Fibroblast of lung (primary cell): ENCODE data around the gene ATG9A. TPM values are rescaled to one million over a fixed set of nuclear protein-coding genes. Genes with fewer than 3 reads are reported as not detected.

Source experiments
- DNase-seq, 2 donors: peaks; one replicate each; pipeline versions ENCODE4 v3.0.0 to v3.0.0-alpha.2; 2010; ENCODE audit warnings: low read depth in 2 of 2
- H2AFZ ChIP-seq: 2 replicates; pipeline ENCODE4 v1.5.1; 2012; ENCODE audit warnings: low read length, control low read depth, inconsistent platforms
- H3K27ac ChIP-seq: 2 replicates; pipeline ENCODE4 v1.5.1; 2011; ENCODE audit warnings: low read length, control low read depth; ENCODE audit not compliant: insufficient read depth
- H3K27me3 ChIP-seq: 2 replicates; pipeline ENCODE4 v1.5.1; 2011; ENCODE audit warnings: mild to moderate bottlenecking, low read length; ENCODE audit not compliant: control insufficient read depth, insufficient read depth
- H3K36me3 ChIP-seq: 2 replicates; pipeline ENCODE4 v1.5.1; 2011; ENCODE audit warnings: low read length; ENCODE audit not compliant: control insufficient read depth, insufficient read depth
- H3K4me1 ChIP-seq: 2 replicates; pipeline ENCODE4 v1.5.1; 2011; ENCODE audit warnings: low read length; ENCODE audit not compliant: control insufficient read depth, insufficient read depth; ENCODE audit errors: extremely low read depth
- H3K4me2 ChIP-seq: 2 replicates; pipeline ENCODE4 v1.5.1; 2011; ENCODE audit warnings: low read length, control low read depth; ENCODE audit not compliant: insufficient read depth; ENCODE audit errors: extremely low read depth
- H3K4me3 ChIP-seq, 4 experiments: fragments of 200-600 bp in 1 of 4; sonication (generic) in 1 of 4; replicated peaks in 1 of 4; 2 replicates each; pipeline ENCODE4 v1.5.1; 2011 to 2016; ENCODE audit warnings: low read length in 4 of 4, low read depth in 3 of 4, mild to moderate bottlenecking in 3 of 4, control low read depth in 2 of 4, inconsistent platforms in 1 of 4, mixed read lengths in 1 of 4; ENCODE audit not compliant: insufficient read depth in 1 of 4; ENCODE audit errors: control extremely low read depth in 1 of 4
- H3K79me2 ChIP-seq: 2 replicates; pipeline ENCODE4 v1.5.1; 2012; ENCODE audit warnings: mild to moderate bottlenecking, low read length, inconsistent platforms; ENCODE audit not compliant: control insufficient read depth, insufficient read depth
- H3K9ac ChIP-seq: 2 replicates; pipeline ENCODE4 v1.5.1; 2011; ENCODE audit warnings: mild to moderate bottlenecking, low read length, control low read depth; ENCODE audit not compliant: insufficient read depth
- H3K9me3 ChIP-seq: 2 replicates; pipeline ENCODE4 v1.5.1; 2012; ENCODE audit warnings: low read depth, low read length; ENCODE audit not compliant: control insufficient read depth, insufficient read depth
- H4K20me1 ChIP-seq: 2 replicates; pipeline ENCODE4 v1.5.1; 2011; ENCODE audit warnings: low read length; ENCODE audit not compliant: control insufficient read depth, insufficient read depth; ENCODE audit errors: extremely low read depth
- EZH2 ChIP-seq: IDR thresholded peaks from 2 replicates; pipeline ENCODE4 v1.5.1; 2012; ENCODE audit warnings: low read length, control low read depth, mild to moderate bottlenecking; ENCODE audit errors: missing control alignments
- polyA plus RNA-seq, 2 donors: library from polyadenylated mRNA; depleted of rRNA in 1 of 2; stranded (reverse) in 1 of 2; unstranded in 1 of 2; fragments of >200 nt; gene quantifications; 2 replicates each; pipeline ENCODE4 v1.2.1, GENCODE V29; 2011 to 2012; ENCODE audit warnings: missing spikeins in 1 of 2
- total RNA-seq: library from RNA; depleted of rRNA; stranded (reverse); fragments of >200 nt; gene quantifications from 2 replicates; pipeline ENCODE4 v1.2.1, GENCODE V29; 2014
- TF ChIP-seq, protein P1 (sequence below), 2 donors: IDR thresholded peaks in 1 of 2; conservative IDR thresholded peaks in 1 of 2; 1 replicate in 1 of 2; 2 replicates in 1 of 2; pipeline ENCODE4 v1.5.1; 2011 to 2012; ENCODE audit warnings: low read length in 2 of 2, control low read depth in 1 of 2, inconsistent platforms in 1 of 2, low read depth in 1 of 2, mild to moderate bottlenecking in 1 of 2

ATG9A gene
- total and polyA plus RNA-seq, 2 donors (not counting 1 experiment from before 2014, with no cell fraction given), result 47.2 to 68.2 TPM

DNA sequence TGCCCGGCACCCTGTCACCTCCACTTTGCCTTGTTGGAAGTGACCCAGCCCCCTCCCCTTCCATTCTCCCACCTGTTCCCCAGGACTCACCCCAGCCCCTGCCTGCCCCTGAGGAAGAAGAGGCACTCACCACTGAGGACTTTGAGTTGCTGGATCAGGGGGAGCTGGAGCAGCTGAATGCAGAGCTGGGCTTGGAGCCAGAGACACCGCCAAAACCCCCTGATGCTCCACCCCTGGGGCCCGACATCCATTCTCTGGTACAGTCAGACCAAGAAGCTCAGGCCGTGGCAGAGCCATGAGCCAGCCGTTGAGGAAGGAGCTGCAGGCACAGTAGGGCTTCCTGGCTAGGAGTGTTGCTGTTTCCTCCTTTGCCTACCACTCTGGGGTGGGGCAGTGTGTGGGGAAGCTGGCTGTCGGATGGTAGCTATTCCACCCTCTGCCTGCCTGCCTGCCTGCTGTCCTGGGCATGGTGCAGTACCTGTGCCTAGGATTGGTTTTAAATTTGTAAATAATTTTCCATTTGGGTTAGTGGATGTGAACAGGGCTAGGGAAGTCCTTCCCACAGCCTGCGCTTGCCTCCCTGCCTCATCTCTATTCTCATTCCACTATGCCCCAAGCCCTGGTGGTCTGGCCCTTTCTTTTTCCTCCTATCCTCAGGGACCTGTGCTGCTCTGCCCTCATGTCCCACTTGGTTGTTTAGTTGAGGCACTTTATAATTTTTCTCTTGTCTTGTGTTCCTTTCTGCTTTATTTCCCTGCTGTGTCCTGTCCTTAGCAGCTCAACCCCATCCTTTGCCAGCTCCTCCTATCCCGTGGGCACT is 46.9 kb downstream of the ATG9A start:
- peaks cover 12% of the 10 kb centered on the region for H3K36me3 ChIP-seq
- H4K20me1 ChIP-seq, result no peaks in the 10 kb centered on the region
- no peak overlapping the region for H2AFZ ChIP-seq
- no peak overlapping the region for H3K4me2 ChIP-seq
- H3K27ac ChIP-seq, result no peak overlapping the region
- no peak for DNase-seq
- H3K9ac ChIP-seq, result no peak overlapping the region
- peaks cover 12% of the 10 kb centered on the region for H3K79me2 ChIP-seq
- H3K4me1 ChIP-seq, result peaks cover 7% of the 10 kb centered on the region
- no peaks in the 10 kb centered on the region for H3K27me3 ChIP-seq
- TF ChIP-seq EZH2, result no peak
- TF ChIP-seq, protein P1, sequence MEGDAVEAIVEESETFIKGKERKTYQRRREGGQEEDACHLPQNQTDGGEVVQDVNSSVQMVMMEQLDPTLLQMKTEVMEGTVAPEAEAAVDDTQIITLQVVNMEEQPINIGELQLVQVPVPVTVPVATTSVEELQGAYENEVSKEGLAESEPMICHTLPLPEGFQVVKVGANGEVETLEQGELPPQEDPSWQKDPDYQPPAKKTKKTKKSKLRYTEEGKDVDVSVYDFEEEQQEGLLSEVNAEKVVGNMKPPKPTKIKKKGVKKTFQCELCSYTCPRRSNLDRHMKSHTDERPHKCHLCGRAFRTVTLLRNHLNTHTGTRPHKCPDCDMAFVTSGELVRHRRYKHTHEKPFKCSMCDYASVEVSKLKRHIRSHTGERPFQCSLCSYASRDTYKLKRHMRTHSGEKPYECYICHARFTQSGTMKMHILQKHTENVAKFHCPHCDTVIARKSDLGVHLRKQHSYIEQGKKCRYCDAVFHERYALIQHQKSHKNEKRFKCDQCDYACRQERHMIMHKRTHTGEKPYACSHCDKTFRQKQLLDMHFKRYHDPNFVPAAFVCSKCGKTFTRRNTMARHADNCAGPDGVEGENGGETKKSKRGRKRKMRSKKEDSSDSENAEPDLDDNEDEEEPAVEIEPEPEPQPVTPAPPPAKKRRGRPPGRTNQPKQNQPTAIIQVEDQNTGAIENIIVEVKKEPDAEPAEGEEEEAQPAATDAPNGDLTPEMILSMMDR (conservative IDR thresholded peaks at IDR 0.05 in 1 of 2, IDR thresholded peaks at IDR 0.05 in 1 of 2; ENCODE audit: low read depth in 1 of 2, low read length in 2 of 2), result no peak
- H3K9me3 ChIP-seq, result no peaks in the 10 kb centered on the region
- H3K4me3 ChIP-seq, result no peak overlapping the region

DNA sequence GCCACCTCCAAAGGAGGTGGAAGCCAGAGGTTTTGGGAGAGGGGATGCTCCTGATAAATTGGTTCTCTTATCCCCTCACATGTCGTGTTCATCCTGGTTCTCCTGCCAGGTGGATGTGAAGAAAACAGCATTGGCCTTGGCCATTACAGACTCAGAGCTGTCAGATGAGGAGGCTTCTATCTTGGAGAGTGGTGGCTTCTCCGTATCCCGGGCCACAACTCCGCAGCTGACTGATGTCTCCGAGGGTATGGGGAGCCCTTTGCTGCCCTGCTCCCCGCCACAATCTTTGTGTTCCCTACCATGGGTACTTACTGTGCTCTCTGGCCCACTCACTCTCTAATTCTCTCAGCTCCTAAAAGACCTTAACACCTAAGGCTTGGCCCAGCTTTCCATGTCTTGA is 47.9 kb downstream of the ATG9A start:
- H4K20me1 ChIP-seq, result no peaks in the 10 kb centered on the region
- no peak overlapping the region for H3K9ac ChIP-seq
- no peak overlapping the region for H2AFZ ChIP-seq
- H3K36me3 ChIP-seq, result peaks cover 12% of the 10 kb centered on the region
- peaks cover 12% of the 10 kb centered on the region for H3K79me2 ChIP-seq
- no peak overlapping the region for H3K27ac ChIP-seq
- no peak for DNase-seq
- H3K4me1 ChIP-seq, result peaks cover 7% of the 10 kb centered on the region
- no peak overlapping the region for H3K4me2 ChIP-seq
- no peaks in the 10 kb centered on the region for H3K27me3 ChIP-seq
- H3K4me3 ChIP-seq, result no peak overlapping the region
- no peak for TF ChIP-seq EZH2
- TF ChIP-seq, protein P1 (conservative IDR thresholded peaks at IDR 0.05 in 1 of 2, IDR thresholded peaks at IDR 0.05 in 1 of 2; ENCODE audit: low read depth in 1 of 2, low read length in 2 of 2), result no peak
- H3K9me3 ChIP-seq, result no peaks in the 10 kb centered on the region

DNA sequence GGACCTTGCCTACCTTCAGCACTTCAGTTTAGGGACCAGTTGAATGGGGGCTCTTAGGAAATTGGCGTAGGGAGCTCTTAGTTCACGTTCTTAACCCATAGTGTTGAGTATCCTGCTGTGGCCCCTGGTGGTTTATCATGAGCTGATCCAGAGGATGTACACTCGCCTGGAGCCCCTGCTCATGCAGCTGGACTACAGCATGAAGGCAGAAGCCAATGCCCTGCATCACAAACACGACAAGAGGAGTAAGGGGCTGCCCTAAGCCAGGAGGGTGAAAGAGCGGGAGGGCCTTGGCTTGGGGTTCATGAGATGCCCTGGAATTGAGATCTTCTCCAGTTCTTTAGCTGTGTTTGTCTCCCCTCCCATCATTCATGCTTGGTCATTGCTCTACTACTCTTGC is 48.5 kb downstream of the ATG9A start:
- Histone ChIP-seq H3K36me3 (peaks cover 12% of the 10 kb centered on the region), H3K4me1 (peaks cover 7% of the 10 kb centered on the region), H3K9ac (no peak overlapping the region), H3K9me3 (no peaks in the 10 kb centered on the region), H3K27ac (no peak overlapping the region), H2AFZ (no peak overlapping the region), H4K20me1 (no peaks in the 10 kb centered on the region), H3K79me2 (peaks cover 15% of the 10 kb centered on the region), H3K4me3 (no peak overlapping the region), H3K27me3 (no peaks in the 10 kb centered on the region), H3K4me2 (no peak overlapping the region)
- no peak for DNase-seq
- TF ChIP-seq, protein P1 (conservative IDR thresholded peaks at IDR 0.05 in 1 of 2, IDR thresholded peaks at IDR 0.05 in 1 of 2; ENCODE audit: low read depth in 1 of 2, low read length in 2 of 2), result no peak
- TF ChIP-seq EZH2, result no peak
